Thyroid gland (tissue), 4 donors: ENCODE measurements around the gene DDX60. TPM values are rescaled to one million over a fixed set of nuclear protein-coding genes. Genes with fewer than 3 reads are reported as not detected.

Experiments used
- DNase-seq, 2 donors: peaks; one replicate each; pipeline ENCODE4 v3.0.0-alpha.2; 2019
- H3K27ac ChIP-seq, 3 donors: fragments of 200-600 bp; sonication (generic); 1 replicate in 2 of 3; 2 replicates in 1 of 3; pipeline ENCODE4 v1.5.1; 2016 to 2019; ENCODE audit warnings: mild to moderate bottlenecking in 1 of 3, moderate library complexity in 1 of 3
- H3K27me3 ChIP-seq: fragments of 200-600 bp; sonication (generic); one replicate; pipeline ENCODE4 v1.5.1; 2019
- H3K36me3 ChIP-seq, 2 donors: fragments of 200-600 bp; sonication (generic); one replicate each; pipeline ENCODE4 v1.5.1; 2016 to 2019
- H3K4me1 ChIP-seq, 2 donors: fragments of 200-600 bp; sonication (generic); one replicate each; pipeline ENCODE4 v1.5.1; 2017 to 2019
- H3K4me3 ChIP-seq, 3 donors: fragments of 200-600 bp; sonication (generic); replicated peaks in 1 of 3; 1 replicate in 2 of 3; 2 replicates in 1 of 3; pipeline ENCODE4 v1.5.1; 2016; ENCODE audit warnings: mild to moderate bottlenecking in 1 of 3
- H3K9me3 ChIP-seq: fragments of 200-600 bp; sonication (generic); one replicate; pipeline ENCODE4 v1.5.1; 2017
- CTCF ChIP-seq, 6 experiments: fragments of 200-600 bp in 3 of 6; fragments of 450-650 bp in 3 of 6; sonication (generic) in 3 of 6; IDR thresholded peaks; one replicate each; pipeline ENCODE4 v1.5.1; 2016 to 2019; ENCODE audit warnings: antibody characterized with exemption in 6 of 6, mild to moderate bottlenecking in 2 of 6, inconsistent platforms in 1 of 6, moderate library complexity in 1 of 6
- POLR2A ChIP-seq, 2 donors: fragments of 450-650 bp; IDR thresholded peaks; one replicate each; pipeline ENCODE4 v1.6.1; 2017; ENCODE audit warnings: antibody characterized with exemption in 2 of 2, mild to moderate bottlenecking in 2 of 2, moderate library complexity in 1 of 2
- WGBS, 2 donors: methylation state at CpG; one replicate each; pipeline ENCODE4 v1.1.5; 2017; 5-methylcytosine and 5-hydroxymethylcytosine counted together
- intact Hi-C: fragments of 100-400 bp; cut with DNase I; formaldehyde crosslinking; loops from one replicate; pipeline ENCODE4 v1.15.1; 2023
- total RNA-seq, 4 donors: library from RNA; depleted of rRNA; stranded (reverse); fragments of >200 nt; gene quantifications; one replicate each; pipeline ENCODE4 v1.2.3, GENCODE V29; 2016

Gene DDX60
- total RNA-seq, 4 donors from 2014 or later: 11.7 to 27.1 (median 17.0) TPM

DNA sequence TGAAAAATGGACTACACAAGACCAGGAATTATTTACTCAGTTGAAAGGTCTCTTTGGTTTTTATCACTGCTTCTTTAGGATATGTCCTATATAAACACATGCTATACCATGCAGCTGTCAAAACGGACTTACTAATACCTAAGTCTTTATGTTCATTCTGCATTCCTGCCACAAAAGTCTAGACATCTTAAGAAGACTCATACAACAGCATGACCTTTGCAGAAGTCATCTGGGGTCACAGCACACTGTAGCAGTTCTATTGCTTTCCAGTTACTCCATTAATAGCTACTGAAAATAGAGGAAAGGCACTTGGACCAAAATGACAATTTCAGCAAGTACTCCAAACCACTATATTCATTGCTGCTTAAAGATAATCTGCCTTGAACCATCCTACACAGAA lies 53.2 kb downstream of the DDX60 start:
- Histone ChIP-seq H3K27ac (peak overlapping the region in 2 of 3 donors; percentile 18 to 39), H3K36me3 (peaks cover 0 to 3% of the 10 kb centered on the region in 2 donors), H3K27me3 (no peaks in the 10 kb centered on the region), H3K4me1 (peaks cover 10 to 12% of the 10 kb centered on the region in 2 donors), H3K9me3 (no peaks in the 10 kb centered on the region), H3K4me3 (no peak overlapping the region)
- DNase-seq: no peak
- intact Hi-C loops: no loop called here
- no peak for TF ChIP-seq POLR2A (IDR thresholded peaks at IDR 0.05)
- no peak for TF ChIP-seq CTCF (IDR thresholded peaks at IDR 0.05)
- 59 to 67% methylated on average over 1 of the region's 1 CpG for WGBS, 2 donors

GRCh38 chr4:168264903-168265302 lies 53.6 kb downstream of the DDX60 start:
- peak; percentile 52 to 71 for DNase-seq
- peaks cover 0 to 6% of the 10 kb centered on the region in 2 donors for H3K36me3 ChIP-seq
- H3K4me1 ChIP-seq: peaks cover 10 to 12% of the 10 kb centered on the region in 2 donors
- peak overlapping the region in 2 of 3 donors; percentile 18 to 39 for H3K27ac ChIP-seq
- intact Hi-C loops: no loop called here
- H3K4me3 ChIP-seq: no peak overlapping the region
- 51 to 54% methylated on average over 3 of the region's 3 CpGs for WGBS, 2 donors
- no peaks in the 10 kb centered on the region for H3K9me3 ChIP-seq
- H3K27me3 ChIP-seq: no peaks in the 10 kb centered on the region
- TF ChIP-seq CTCF (IDR thresholded peaks at IDR 0.05) (no peak), POLR2A (IDR thresholded peaks at IDR 0.05) (no peak)

GRCh38 chr4:168263039-168263438 lies 55.5 kb downstream of the DDX60 start:
- H3K9me3 ChIP-seq: no peaks in the 10 kb centered on the region
- TF ChIP-seq CTCF (IDR thresholded peaks at IDR 0.05) (no peak), POLR2A (IDR thresholded peaks at IDR 0.05) (no peak)
- peaks cover 10 to 16% of the 10 kb centered on the region in 2 donors for H3K4me1 ChIP-seq
- H3K36me3 ChIP-seq: peaks cover 0 to 6% of the 10 kb centered on the region in 2 donors
- 98 to 100% methylated on average over 1 of the region's 1 CpG for WGBS, 2 donors
- no peak overlapping the region for H3K27ac ChIP-seq
- DNase-seq: no peak
- no peaks in the 10 kb centered on the region for H3K27me3 ChIP-seq
- intact Hi-C loops: no loop called here
- H3K4me3 ChIP-seq: no peak overlapping the region

- WGBS, 2 donors: 95 to 100% methylated on average over 1 of the region's 1 CpG
- TF ChIP-seq POLR2A (IDR thresholded peaks at IDR 0.05) (no peak), CTCF (IDR thresholded peaks at IDR 0.05) (no peak)
- Histone ChIP-seq H3K36me3 (peaks cover 0 to 9% of the 10 kb centered on the region in 2 donors), H3K4me1 (peaks cover 0 to 8% of the 10 kb centered on the region in 2 donors), H3K27me3 (no peaks in the 10 kb centered on the region), H3K27ac (no peak overlapping the region), H3K9me3 (no peaks in the 10 kb centered on the region), H3K4me3 (no peak overlapping the region)
- intact Hi-C loops: no loop called here
- no peak for DNase-seq
Measured at GRCh38 chr4:168259096-168259495, 59.5 kb downstream of the DDX60 start.

GRCh38 chr4:168257768-168258167 lies 60.8 kb downstream of the DDX60 start:
- no peak for TF ChIP-seq POLR2A (IDR thresholded peaks at IDR 0.05)
- no peak for TF ChIP-seq CTCF (IDR thresholded peaks at IDR 0.05)
- Histone ChIP-seq H3K27me3 (no peaks in the 10 kb centered on the region), H3K36me3 (peaks cover 0 to 9% of the 10 kb centered on the region in 2 donors), H3K4me3 (no peak overlapping the region), H3K27ac (no peak overlapping the region), H3K4me1 (peaks cover 0 to 8% of the 10 kb centered on the region in 2 donors), H3K9me3 (no peaks in the 10 kb centered on the region)
- intact Hi-C loops: no loop called here
- WGBS, 2 donors: 49 to 54% methylated on average over 4 of the region's 4 CpGs
- DNase-seq: no peak
